Astrocyte (in vitro differentiated cells and primary cell): ENCODE data around the gene WNT3. TPM values are rescaled to one million over a fixed set of nuclear protein-coding genes. Genes with fewer than 3 reads are reported as not detected.
A peak's percentile ranks its signal among the peaks of the same experiment; 100 is the strongest.

ENCODE experiments used
- DNase-seq: peaks from one replicate; pipeline ENCODE4 v3.0.0-alpha.2; 2010; ENCODE audit warnings: low read depth
- FAIRE-seq: peaks from 2 replicates; lab custom pipeline; 2011; peaks lifted over from hg19 to GRCh38; lab: Jason Lieb, UNC
- H2AFZ ChIP-seq: 2 replicates; pipeline ENCODE4 v1.6.0; 2012; ENCODE audit warnings: low read depth, low read length, inconsistent platforms
- H3K27ac ChIP-seq: 2 replicates; pipeline ENCODE4 v1.5.1; 2011; ENCODE audit warnings: low read depth, low read length, inconsistent platforms
- H3K27me3 ChIP-seq: 2 replicates; pipeline ENCODE4 v1.6.0; 2011; ENCODE audit warnings: low read length, inconsistent platforms; ENCODE audit not compliant: insufficient read depth
- H3K36me3 ChIP-seq: 2 replicates; pipeline ENCODE4 v1.5.1; 2011; ENCODE audit warnings: low read length, inconsistent platforms; ENCODE audit not compliant: insufficient read depth
- H3K4me1 ChIP-seq: 2 replicates; pipeline ENCODE4 v1.5.1; 2011; ENCODE audit warnings: low read length, inconsistent platforms; ENCODE audit not compliant: insufficient read depth
- H3K4me2 ChIP-seq: 2 replicates; pipeline ENCODE4 v1.6.0; 2012; ENCODE audit warnings: low read length, inconsistent platforms
- H3K4me3 ChIP-seq: 2 replicates; pipeline ENCODE4 v1.5.1; 2011; ENCODE audit warnings: low read depth, mild to moderate bottlenecking, low read length, inconsistent platforms; ENCODE audit not compliant: insufficient read depth
- H3K79me2 ChIP-seq: 2 replicates; pipeline ENCODE4 v1.6.0; 2012; ENCODE audit warnings: mild to moderate bottlenecking, low read length, inconsistent platforms; ENCODE audit not compliant: insufficient read depth
- H3K9ac ChIP-seq: 2 replicates; pipeline ENCODE4 v1.6.0; 2012; ENCODE audit warnings: mild to moderate bottlenecking, low read length, inconsistent platforms
- H3K9me3 ChIP-seq: 2 replicates; pipeline ENCODE4 v1.5.1; 2012; ENCODE audit warnings: low read depth, mild to moderate bottlenecking, low read length, inconsistent platforms; ENCODE audit not compliant: insufficient read depth
- H4K20me1 ChIP-seq: 2 replicates; pipeline ENCODE4 v1.6.0; 2012; ENCODE audit warnings: low read length, inconsistent platforms; ENCODE audit not compliant: insufficient read depth
- H3K27ac Mint-ChIP-seq: one replicate; pipeline ENCODE4 v1.8.0; 2021; ENCODE audit warnings: mild to moderate bottlenecking, mixed read lengths; ENCODE audit not compliant: unreplicated experiment
- H3K27me3 Mint-ChIP-seq: one replicate; pipeline ENCODE4 v1.8.0; 2021; ENCODE audit warnings: low read depth, mixed read lengths; ENCODE audit not compliant: unreplicated experiment
- H3K36me3 Mint-ChIP-seq: one replicate; pipeline ENCODE4 v1.8.0; 2021; ENCODE audit warnings: low read depth, mixed read lengths; ENCODE audit not compliant: unreplicated experiment
- H3K4me1 Mint-ChIP-seq: one replicate; pipeline ENCODE4 v1.8.0; 2021; ENCODE audit warnings: low read depth, mixed read lengths; ENCODE audit not compliant: unreplicated experiment
- H3K4me3 Mint-ChIP-seq: one replicate; pipeline ENCODE4 v1.8.0; 2021; ENCODE audit warnings: mild to moderate bottlenecking, moderate library complexity, mixed read lengths; ENCODE audit not compliant: unreplicated experiment
- H3K9me3 Mint-ChIP-seq: one replicate; pipeline ENCODE4 v1.8.0; 2021; ENCODE audit warnings: mild to moderate bottlenecking, mixed read lengths; ENCODE audit not compliant: unreplicated experiment
- CTCF ChIP-seq: IDR thresholded peaks from 2 replicates; pipeline ENCODE4 v1.5.1; 2011; ENCODE audit warnings: low read depth, mild to moderate bottlenecking, inconsistent platforms, low read length, moderate library complexity; ENCODE audit not compliant: insufficient read depth
- EZH2 ChIP-seq: IDR thresholded peaks from 2 replicates; pipeline ENCODE4 v1.6.1; 2012; ENCODE audit warnings: mild to moderate bottlenecking, low read length, inconsistent platforms; ENCODE audit not compliant: insufficient read depth
- total RNA-seq: library from RNA; stranded (reverse); gene quantifications from 2 replicates; pipeline ENCODE4 v1.2.1, GENCODE V29; 2021

WNT3 gene
- total RNA-seq, 1 donor from 2014 or later: 2.4 TPM

GRCh38 chr17:46791531-46791930, 27.0 kb downstream of the WNT3 start:
- FAIRE-seq (no peak), DNase-seq (no peak)
- Histone ChIP-seq H3K27ac (no peak overlapping the region), H3K4me2 (no peak overlapping the region), H3K27me3 (peaks cover 11% of the 10 kb centered on the region), H3K4me1 (peaks cover 4% of the 10 kb centered on the region), H3K9me3 (peaks cover 6% of the 10 kb centered on the region), H3K79me2 (no peaks in the 10 kb centered on the region), H3K9ac (no peak overlapping the region), H4K20me1 (no peaks in the 10 kb centered on the region), H2AFZ (no peak overlapping the region), H3K36me3 (no peaks in the 10 kb centered on the region), H3K4me3 (no peak overlapping the region)
- peaks cover 8% of the 10 kb centered on the region for H3K9me3 Mint-ChIP-seq
- no peaks in the 10 kb centered on the region for H3K4me1 Mint-ChIP-seq
- no peak overlapping the region for H3K4me3 Mint-ChIP-seq
- H3K27ac Mint-ChIP-seq: peak overlapping the region; percentile 42
- H3K36me3 Mint-ChIP-seq: peaks cover 5% of the 10 kb centered on the region
- peaks cover 57% of the 10 kb centered on the region for H3K27me3 Mint-ChIP-seq
- TF ChIP-seq EZH2: no peak
- TF ChIP-seq CTCF: no peak

DNA sequence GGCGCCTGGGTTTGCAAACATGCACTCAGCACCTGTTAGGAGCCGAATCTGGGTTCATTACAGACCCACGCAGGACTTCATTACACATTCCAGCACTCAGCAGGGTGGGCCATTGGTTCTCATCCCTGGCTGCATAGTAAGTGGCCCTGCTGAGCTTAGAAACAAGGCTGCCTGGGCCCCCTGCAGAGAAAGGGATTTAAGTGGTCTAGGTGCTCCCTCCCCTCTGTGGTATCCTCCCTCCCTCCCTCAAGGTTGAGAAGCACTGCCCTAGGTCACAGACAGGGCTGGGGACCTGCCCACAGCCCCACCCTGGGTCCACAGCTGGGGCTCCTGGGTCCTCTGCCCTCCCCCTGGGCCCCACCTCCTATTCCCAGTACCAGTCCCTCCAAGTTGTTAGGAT, 28.3 kb downstream of the WNT3 start:
- H3K4me3 Mint-ChIP-seq: no peak overlapping the region
- Histone ChIP-seq H3K4me2 (no peak overlapping the region), H3K4me1 (peaks cover under 1% of the 10 kb centered on the region), H3K27ac (no peak overlapping the region), H4K20me1 (no peaks in the 10 kb centered on the region), H3K36me3 (no peaks in the 10 kb centered on the region), H3K79me2 (no peaks in the 10 kb centered on the region), H3K9ac (no peak overlapping the region), H3K4me3 (no peak overlapping the region), H3K9me3 (peaks cover 6% of the 10 kb centered on the region), H3K27me3 (peaks cover 11% of the 10 kb centered on the region), H2AFZ (no peak overlapping the region)
- H3K36me3 Mint-ChIP-seq: peaks cover 5% of the 10 kb centered on the region
- DNase-seq (no peak), FAIRE-seq (no peak)
- H3K9me3 Mint-ChIP-seq: peaks cover 8% of the 10 kb centered on the region
- TF ChIP-seq CTCF (no peak), EZH2 (no peak)
- peaks cover 49% of the 10 kb centered on the region for H3K27me3 Mint-ChIP-seq
- no peak overlapping the region for H3K27ac Mint-ChIP-seq
- H3K4me1 Mint-ChIP-seq: no peaks in the 10 kb centered on the region

DNA sequence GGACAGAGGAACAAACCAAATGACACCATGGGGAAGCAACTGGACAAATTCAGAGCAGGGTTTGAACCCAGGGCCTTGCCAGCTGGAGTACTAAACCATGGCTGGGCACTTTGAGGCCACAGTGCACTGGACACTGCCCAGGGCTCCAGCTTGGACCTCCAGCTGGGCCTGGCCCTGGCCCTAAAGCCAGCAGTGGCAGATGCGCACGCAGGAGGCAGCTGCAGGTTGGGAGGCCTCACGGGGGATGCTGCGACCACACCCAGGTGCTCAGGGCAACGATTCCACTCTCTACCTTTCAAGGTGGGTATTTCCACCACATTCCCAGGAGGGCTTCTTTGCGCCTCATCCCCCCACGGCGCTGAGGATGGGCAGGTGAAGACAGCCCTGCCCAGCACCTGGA, 28.9 kb downstream of the WNT3 start:
- no peak for DNase-seq
- H3K9me3 Mint-ChIP-seq: peaks cover 8% of the 10 kb centered on the region

More for the DNA sequence above, 28.9 kb downstream of the WNT3 start:
- no peaks in the 10 kb centered on the region for H3K36me3 ChIP-seq
- no peak overlapping the region for H2AFZ ChIP-seq
- no peak overlapping the region for H3K9ac ChIP-seq
- H4K20me1 ChIP-seq: no peaks in the 10 kb centered on the region
- H3K79me2 ChIP-seq: no peaks in the 10 kb centered on the region
- peaks cover 6% of the 10 kb centered on the region for H3K9me3 ChIP-seq
- no peak overlapping the region for H3K27ac ChIP-seq
- TF ChIP-seq CTCF (no peak), EZH2 (no peak)
- H3K27me3 ChIP-seq: peaks cover 11% of the 10 kb centered on the region
- H3K4me3 ChIP-seq: no peak overlapping the region
- Mint-ChIP-seq H3K4me1 (no peaks in the 10 kb centered on the region), H3K4me3 (no peak overlapping the region), H3K36me3 (peaks cover 5% of the 10 kb centered on the region), H3K27me3 (peaks cover 49% of the 10 kb centered on the region), H3K27ac (no peak overlapping the region)
- FAIRE-seq: no peak
- H3K4me2 ChIP-seq: no peak overlapping the region
- no peaks in the 10 kb centered on the region for H3K4me1 ChIP-seq
